Spleen (tissue), 11 donors: Measurements from ENCODE around the gene PYGB. TPM values are rescaled to one million over a fixed set of nuclear protein-coding genes. Genes with fewer than 3 reads are reported as not detected.

Experiments used
- DNase-seq: peaks from one replicate; pipeline ENCODE4 v3.0.0-alpha.2; 2020
- H3K27ac ChIP-seq, 8 donors: fragments of 200-600 bp; sonication (generic) in 7 of 8; 1 replicate in 4 of 8; 2 replicates in 4 of 8; pipeline versions ENCODE4 v1.5.0 to v1.8.0; 2016 to 2021; ENCODE audit warnings: inconsistent platforms in 4 of 8, mild to moderate bottlenecking in 4 of 8, moderate library complexity in 1 of 8
- H3K27me3 ChIP-seq, 7 donors: fragments of 200-600 bp; sonication (generic) in 6 of 7; replicated peaks in 1 of 7; 1 replicate in 4 of 7; 2 replicates in 3 of 7; pipeline versions ENCODE4 v1.5.0 to v1.8.0; 2016 to 2021; ENCODE audit warnings: inconsistent platforms in 3 of 7, mild to moderate bottlenecking in 1 of 7
- H3K36me3 ChIP-seq, 6 donors: fragments of 200-600 bp; sonication (generic) in 5 of 6; 1 replicate in 4 of 6; 2 replicates in 2 of 6; pipeline versions ENCODE4 v1.5.0 to v1.8.0; 2016 to 2021; ENCODE audit warnings: inconsistent platforms in 2 of 6
- H3K4me1 ChIP-seq, 6 donors: fragments of 200-600 bp; sonication (generic) in 5 of 6; 1 replicate in 3 of 6; 2 replicates in 3 of 6; pipeline versions ENCODE4 v1.5.0 to v1.8.0; 2016 to 2021; ENCODE audit warnings: inconsistent platforms in 3 of 6
- H3K4me3 ChIP-seq, 8 donors: fragments of 200-600 bp; sonication (generic) in 7 of 8; 1 replicate in 4 of 8; 2 replicates in 4 of 8; pipeline versions ENCODE4 v1.5.0 to v1.8.0; 2016 to 2021; ENCODE audit warnings: inconsistent platforms in 4 of 8, mild to moderate bottlenecking in 4 of 8, moderate library complexity in 2 of 8
- H3K9me3 ChIP-seq, 8 donors: fragments of 200-600 bp; sonication (generic) in 7 of 8; 1 replicate in 4 of 8; 2 replicates in 4 of 8; pipeline versions ENCODE4 v1.5.0 to v1.8.0; 2016 to 2021; ENCODE audit warnings: inconsistent platforms in 4 of 8
- CTCF ChIP-seq, 11 experiments: fragments of 200-600 bp in 7 of 11; fragments of 450-650 bp in 4 of 11; sonication (generic) in 4 of 11; IDR thresholded peaks in 8 of 11; conservative IDR thresholded peaks in 3 of 11; 1 replicate in 7 of 11; 2 replicates in 4 of 11; pipeline versions ENCODE4 v1.4.0 to v1.8.0; 2016 to 2021; ENCODE audit warnings: antibody characterized with exemption in 11 of 11, inconsistent platforms in 4 of 11, mild to moderate bottlenecking in 1 of 11
- POLR2A ChIP-seq, 3 donors: fragments of 450-650 bp; IDR thresholded peaks; one replicate each; pipeline ENCODE4 v1.5.1; 2017; ENCODE audit warnings: antibody characterized with exemption in 3 of 3, mild to moderate bottlenecking in 1 of 3
- POLR2AphosphoS5 ChIP-seq, 3 donors: sonication (generic); formaldehyde crosslinking; IDR thresholded peaks; one replicate each; pipeline ENCODE4 v1.5.1; 2017; ENCODE audit warnings: antibody characterized with exemption in 3 of 3
- WGBS, 5 donors: extraction: QIAGEN DNeasy Blood & Tissue Kit in 3 of 5; methylation state at CpG; one replicate each; pipeline versions ENCODE4 v1.1.5 to v1.1.7; 2013 to 2018; 5-methylcytosine and 5-hydroxymethylcytosine counted together
- intact Hi-C: fragments of 100-400 bp; cut with DNase I; formaldehyde crosslinking; loops from one replicate; pipeline ENCODE4 v1.15.0; 2023; ENCODE audit warnings: low total_unique reads
- polyA plus RNA-seq, 3 donors: library from polyadenylated mRNA; stranded (reverse); fragments of 200-250 nt; gene quantifications; one replicate each; pipeline ENCODE4 v1.2.1, GENCODE V29; 2013
- total RNA-seq, 7 donors: library from RNA; depleted of rRNA in 3 of 7; stranded (reverse); fragments of >200 nt in 3 of 7; fragmentation: NEBNext Ultra II Directional in 4 of 7; extraction: Animal tissue kit (Norgen Biotek cat#: 25700) in 4 of 7; gene quantifications; one replicate each; pipeline versions ENCODE4 v1.1.0 to v1.2.1, GENCODE V29; 2016 to 2021
- donor health status: healthy with polysubstance abuse.
- donor health status: DM: no; HTN: no; CAD: no; lungs with moderate emphysema.
- donor health status: DM: no; HTN: no; CAD: no.
- donor health status: Bipolar disorder and iron deficiency.
- donor health status: healthy.
- donor health status: DM: no; HTN: no; CAD: no.
- donor health status: DM: yes; HTN: yes; CAD: no.

Gene PYGB
- total and polyA plus RNA-seq, 10 donors = 10.5 to 47.8 (median 32.3) TPM

GRCh38 chr20:25292176-25292891 lies 44.4 kb downstream of the PYGB start:
- WGBS, 5 donors = 92 to 97% (median 94%) methylated on average over 10 to 35 of the region's 35 CpGs
- H3K9me3 ChIP-seq = no peaks in the 10 kb centered on the region
- H3K27ac ChIP-seq = no peak overlapping the region
- no peaks in the 10 kb centered on the region for H3K27me3 ChIP-seq
- H3K4me1 ChIP-seq = peaks cover 0 to 33% (median 12%) of the 10 kb centered on the region in 6 donors
- no peak for DNase-seq
- no peak overlapping the region for H3K4me3 ChIP-seq
- peaks cover 0 to 93% (median 52%) of the 10 kb centered on the region in 6 donors for H3K36me3 ChIP-seq
- intact Hi-C loops = no loop called here
- TF ChIP-seq POLR2AphosphoS5 (IDR thresholded peaks at IDR 0.05) (peak in 1 of 3 donors; percentile 59), POLR2A (IDR thresholded peaks at IDR 0.05) (no peak), CTCF (IDR thresholded peaks at IDR 0.05 in 8 of 11, conservative IDR thresholded peaks at IDR 0.05 in 3 of 11) (no peak)

- no peaks in the 10 kb centered on the region for H3K9me3 ChIP-seq
- no peaks in the 10 kb centered on the region for H3K27me3 ChIP-seq
- peaks cover 0 to 93% (median 42%) of the 10 kb centered on the region in 6 donors for H3K36me3 ChIP-seq
- TF ChIP-seq POLR2A (IDR thresholded peaks at IDR 0.05) = no peak
- no peak for DNase-seq
- peaks cover 0 to 37% (median 14%) of the 10 kb centered on the region in 6 donors for H3K4me1 ChIP-seq
- intact Hi-C loops = no loop called here
- no peak overlapping the region for H3K27ac ChIP-seq
- H3K4me3 ChIP-seq = no peak overlapping the region
- 75 to 87% (median 78%) methylated on average over 10 of the region's 10 CpGs for WGBS, 5 donors
These were observed 45.6 kb downstream of the PYGB start for GRCh38 chr20:25293507-25293906.

- intact Hi-C loops = no loop called here
- Histone ChIP-seq H3K9me3 (no peaks in the 10 kb centered on the region), H3K27me3 (no peaks in the 10 kb centered on the region), H3K4me3 (no peak overlapping the region), H3K36me3 (peaks cover 0 to 93% (median 39%) of the 10 kb centered on the region in 6 donors), H3K4me1 (peaks cover 0 to 37% (median 14%) of the 10 kb centered on the region in 6 donors), H3K27ac (peak overlapping the region in 4 of 8 donors; percentile 43 to 81 (median 58))
- 90 to 96% (median 92%) methylated on average over 8 to 13 of the region's 13 CpGs for WGBS, 5 donors
- no peak for TF ChIP-seq POLR2AphosphoS5 (IDR thresholded peaks at IDR 0.05)
- no peak for TF ChIP-seq POLR2A (IDR thresholded peaks at IDR 0.05)
- TF ChIP-seq CTCF (IDR thresholded peaks at IDR 0.05 in 8 of 11, conservative IDR thresholded peaks at IDR 0.05 in 3 of 11) = no peak
- peak; percentile 75 for DNase-seq
These were observed 46.1 kb downstream of the PYGB start for GRCh38 chr20:25293910-25294458.

- H3K36me3 ChIP-seq = peaks cover 0 to 93% (median 38%) of the 10 kb centered on the region in 6 donors
- no peaks in the 10 kb centered on the region for H3K9me3 ChIP-seq
- 56 to 63% (median 57%) methylated on average over 17 to 22 of the region's 22 CpGs for WGBS, 5 donors
- no peaks in the 10 kb centered on the region for H3K27me3 ChIP-seq
- peak; percentile 87 for DNase-seq
- H3K4me3 ChIP-seq = no peak overlapping the region
- intact Hi-C loops = loop anchor here (5.0 kb wide), 1 partner anchor 103 kb away; no protein-coding TSS in a partner anchor
- peak overlapping the region in 4 of 8 donors; percentile 43 to 81 (median 58) for H3K27ac ChIP-seq
- peaks cover 0 to 37% (median 14%) of the 10 kb centered on the region in 6 donors for H3K4me1 ChIP-seq
- TF ChIP-seq CTCF (IDR thresholded peaks at IDR 0.05 in 8 of 11, conservative IDR thresholded peaks at IDR 0.05 in 3 of 11) = peak; percentile 54 to 82 (median 73)
- peak; percentile 47 to 54 (median 54) for TF ChIP-seq POLR2AphosphoS5 (IDR thresholded peaks at IDR 0.05)
- TF ChIP-seq POLR2A (IDR thresholded peaks at IDR 0.05) = no peak
These were observed 46.8 kb downstream of the PYGB start for GRCh38 chr20:25294459-25295385.
